ENCODE data around the gene GINS2.

Gene GINS2

GRCh38 chr16:85696781-85697180, 8.0 kb upstream of the GINS2 start:
- no peak for TF ChIP-seq CTCF (IDR thresholded peaks at IDR 0.05)

GRCh38 chr16:85695196-85696128, 6.7 kb upstream of the GINS2 start:
- TF ChIP-seq CTCF (IDR thresholded peaks at IDR 0.05), result no peak

- no peak for TF ChIP-seq CTCF (IDR thresholded peaks at IDR 0.05)
These were observed 1.8 kb upstream of the GINS2 start for GRCh38 chr16:85690469-85691064.

GRCh38 chr16:85689950-85690320, 1.2 kb upstream of the GINS2 start:
- TF ChIP-seq CTCF (IDR thresholded peaks at IDR 0.05), result no peak

GRCh38 chr16:85689285-85689949, 663 bp upstream of the GINS2 start:
- TF ChIP-seq CTCF (IDR thresholded peaks at IDR 0.05), result no peak

- no peak for TF ChIP-seq CTCF (IDR thresholded peaks at IDR 0.05)
These were observed 893 bp downstream of the GINS2 start for GRCh38 chr16:85687651-85688471.
